Lower lobe of right lung (tissue), 2 donors: ENCODE data around the gene PIERCE2. TPM values are rescaled to one million over a fixed set of nuclear protein-coding genes. Genes with fewer than 3 reads are reported as not detected.
"Not testable (repeated sequence)": the region's sequence is repeated elsewhere in the genome, so short reads cannot be mapped to it uniquely, and the experiment has no call there.

Experiments used
- ATAC-seq, 2 donors: fragments of 200-7000 bp; cut with Tn5 transposase; one replicate each; pipeline ENCODE4 v1.9.1; 2020 to 2022; ENCODE audit warnings: mild to moderate bottlenecking in 2 of 2, moderate library complexity in 2 of 2
- DNase-seq: peaks from one replicate; pipeline ENCODE4 v3.0.0-alpha.2; 2020
- H3K27ac ChIP-seq: fragments of 200-600 bp; one replicate; pipeline ENCODE4 v1.8.0; 2022
- H3K27me3 ChIP-seq: fragments of 200-600 bp; one replicate; pipeline ENCODE4 v1.8.0; 2022; ENCODE audit warnings: low read depth
- H3K36me3 ChIP-seq: fragments of 200-600 bp; one replicate; pipeline ENCODE4 v1.8.0; 2022; ENCODE audit warnings: mild to moderate bottlenecking
- H3K4me1 ChIP-seq: fragments of 200-600 bp; one replicate; pipeline ENCODE4 v1.8.0; 2022
- H3K4me3 ChIP-seq: fragments of 200-600 bp; one replicate; pipeline ENCODE4 v1.8.0; 2022; ENCODE audit warnings: mild to moderate bottlenecking
- H3K9me3 ChIP-seq: fragments of 200-600 bp; one replicate; pipeline ENCODE4 v1.8.0; 2022
- intact Hi-C: fragments of 100-400 bp; cut with DNase I; formaldehyde crosslinking; loops from one replicate; pipeline ENCODE4 v1.11.0; 2022
- total RNA-seq: library from RNA; stranded (reverse); fragmentation: NEBNext Ultra II Directional; extraction: Animal tissue kit (Norgen Biotek cat#: 25700); gene quantifications from one replicate; pipeline ENCODE4 v1.2.1, GENCODE V29; 2021
- TF ChIP-seq, protein P1 (sequence below): fragments of 200-600 bp; IDR thresholded peaks from one replicate; pipeline ENCODE4 v1.8.0; 2022; ENCODE audit warnings: antibody characterized with exemption, mild to moderate bottlenecking
- donor health status: DM: no; HTN: yes; CAD: no; lungs with severe emphysema.

PIERCE2 gene
- total RNA-seq, 1 donor from 2014 or later: 2.7 TPM

DNA sequence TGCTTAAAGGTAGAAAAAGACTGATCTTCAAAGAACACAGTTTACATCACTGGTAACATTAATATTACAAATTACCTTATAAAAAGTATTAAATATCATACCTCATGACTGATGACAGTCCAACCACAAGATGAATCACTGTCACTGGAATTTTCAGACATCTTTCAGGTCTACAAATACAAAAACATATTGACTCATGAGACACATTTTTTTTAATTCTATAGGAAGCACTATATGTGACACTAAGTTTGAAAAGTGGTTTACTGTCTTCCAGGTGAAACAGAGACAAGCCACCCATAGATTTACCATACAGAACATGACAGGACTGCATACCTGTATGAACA lies 19.1 kb upstream of the PIERCE2 start:
- TF ChIP-seq, protein P1, sequence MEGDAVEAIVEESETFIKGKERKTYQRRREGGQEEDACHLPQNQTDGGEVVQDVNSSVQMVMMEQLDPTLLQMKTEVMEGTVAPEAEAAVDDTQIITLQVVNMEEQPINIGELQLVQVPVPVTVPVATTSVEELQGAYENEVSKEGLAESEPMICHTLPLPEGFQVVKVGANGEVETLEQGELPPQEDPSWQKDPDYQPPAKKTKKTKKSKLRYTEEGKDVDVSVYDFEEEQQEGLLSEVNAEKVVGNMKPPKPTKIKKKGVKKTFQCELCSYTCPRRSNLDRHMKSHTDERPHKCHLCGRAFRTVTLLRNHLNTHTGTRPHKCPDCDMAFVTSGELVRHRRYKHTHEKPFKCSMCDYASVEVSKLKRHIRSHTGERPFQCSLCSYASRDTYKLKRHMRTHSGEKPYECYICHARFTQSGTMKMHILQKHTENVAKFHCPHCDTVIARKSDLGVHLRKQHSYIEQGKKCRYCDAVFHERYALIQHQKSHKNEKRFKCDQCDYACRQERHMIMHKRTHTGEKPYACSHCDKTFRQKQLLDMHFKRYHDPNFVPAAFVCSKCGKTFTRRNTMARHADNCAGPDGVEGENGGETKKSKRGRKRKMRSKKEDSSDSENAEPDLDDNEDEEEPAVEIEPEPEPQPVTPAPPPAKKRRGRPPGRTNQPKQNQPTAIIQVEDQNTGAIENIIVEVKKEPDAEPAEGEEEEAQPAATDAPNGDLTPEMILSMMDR: no peak
- Histone ChIP-seq H3K27ac (no peak overlapping the region), H3K36me3 (peaks cover 40% of the 10 kb centered on the region), H3K27me3 (no peaks in the 10 kb centered on the region), H3K9me3 (no peaks in the 10 kb centered on the region), H3K4me3 (no peak overlapping the region), H3K4me1 (peaks cover 5% of the 10 kb centered on the region)
- intact Hi-C loops: no loop called here
- ATAC-seq (no peak), DNase-seq (no peak)

DNA sequence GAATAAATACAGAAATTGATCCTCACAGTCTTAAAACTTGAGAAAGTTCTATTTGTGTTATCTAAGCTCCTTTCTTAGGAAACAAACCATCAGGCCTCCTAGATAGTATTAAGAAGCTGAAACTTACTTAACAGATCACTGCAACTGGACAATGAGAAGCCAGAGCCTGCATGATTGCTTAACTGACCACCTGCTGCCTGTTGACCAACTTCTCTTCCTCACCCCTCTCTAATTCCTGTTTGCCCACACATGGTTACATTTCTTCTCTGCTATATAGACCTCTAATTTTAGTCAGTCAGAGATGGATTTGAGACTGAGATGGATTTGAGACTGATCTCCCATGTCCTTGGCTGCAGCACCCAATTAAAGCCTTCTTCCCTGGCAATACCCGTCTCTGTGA lies 13.6 kb upstream of the PIERCE2 start:
- Histone ChIP-seq H3K4me1 (peaks cover 13% of the 10 kb centered on the region), H3K4me3 (no peak overlapping the region), H3K36me3 (no peaks in the 10 kb centered on the region), H3K9me3 (no peaks in the 10 kb centered on the region), H3K27me3 (no peaks in the 10 kb centered on the region), H3K27ac (no peak overlapping the region)
- ATAC-seq (peak; percentile 43 to 54), DNase-seq (no peak)
- intact Hi-C loops: no loop called here
- TF ChIP-seq, protein P1: no peak

DNA sequence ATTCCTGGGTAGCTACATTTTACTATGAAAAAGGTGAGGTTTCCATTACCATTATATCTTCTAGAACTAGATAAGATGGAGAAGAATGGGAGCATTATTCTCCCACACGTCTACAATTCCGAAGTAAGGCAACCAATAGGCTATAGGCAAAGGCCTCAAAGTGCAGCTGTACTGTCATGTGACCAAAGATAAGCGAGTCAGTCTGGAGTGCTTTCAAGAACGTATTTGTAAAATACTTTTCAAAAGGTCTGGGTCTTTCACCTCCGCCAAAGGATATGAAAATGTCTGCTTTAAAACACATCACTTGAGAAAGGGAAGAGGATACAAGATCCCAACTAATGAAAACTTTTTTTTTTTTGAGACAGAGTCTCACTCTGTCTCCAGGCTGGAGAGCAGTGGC lies 10.1 kb upstream of the PIERCE2 start:
- TF ChIP-seq, protein P1: no peak
- DNase-seq (no peak), ATAC-seq (no peak)
- Histone ChIP-seq H3K4me3 (no peak overlapping the region), H3K27me3 (no peaks in the 10 kb centered on the region), H3K27ac (no peak overlapping the region), H3K9me3 (no peaks in the 10 kb centered on the region), H3K36me3 (no peaks in the 10 kb centered on the region), H3K4me1 (peaks cover 30% of the 10 kb centered on the region)
- intact Hi-C loops: no loop called here

DNA sequence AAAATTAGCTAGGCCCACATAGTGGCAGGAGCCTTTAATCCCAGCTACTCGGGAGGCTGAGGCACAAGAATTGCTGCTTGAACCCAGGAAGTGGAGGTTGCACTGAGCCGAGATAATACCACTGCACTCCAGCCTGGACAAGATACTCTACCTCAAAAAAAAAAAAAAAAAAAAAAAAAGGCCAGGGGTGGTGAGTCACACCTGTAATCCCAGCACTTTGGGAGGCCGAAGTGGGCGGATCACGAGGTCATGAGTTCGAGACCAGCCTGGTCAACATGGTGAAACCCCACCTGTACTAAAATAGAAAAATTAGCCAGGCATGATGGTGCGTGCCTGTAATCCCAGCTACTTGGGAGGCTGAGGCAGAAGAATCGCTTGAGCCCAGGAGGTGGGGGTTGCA lies 8.2 kb upstream of the PIERCE2 start:
- DNase-seq, H3K36me3 ChIP-seq, H3K9me3 ChIP-seq, H3K4me3 ChIP-seq, intact Hi-C loops, H3K27me3 ChIP-seq, H3K27ac ChIP-seq, ATAC-seq: not testable (repeated sequence)
- H3K4me1 ChIP-seq: peaks cover 36% of the 10 kb centered on the region

DNA sequence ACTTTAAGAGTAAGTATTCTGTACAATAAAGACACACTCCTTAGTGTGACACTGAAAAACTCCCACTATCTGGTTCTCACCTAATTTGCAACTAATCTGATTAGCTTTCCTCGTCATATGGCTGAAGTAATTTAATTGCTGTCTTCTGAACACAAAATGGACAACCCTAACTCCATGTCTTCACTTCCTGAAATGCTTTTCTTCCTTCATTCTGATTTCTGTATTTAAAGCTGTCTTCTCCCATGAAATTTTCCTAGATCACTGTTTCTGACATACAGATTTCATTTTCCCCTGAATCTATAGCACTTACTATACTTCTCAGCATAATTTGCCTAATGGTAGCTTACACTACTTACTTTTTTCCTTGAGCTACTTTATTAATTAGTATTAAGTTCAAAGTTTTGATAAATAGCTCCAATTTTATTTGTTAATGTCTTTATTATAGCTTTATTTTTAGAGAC lies 6.5 kb upstream of the PIERCE2 start:
- ATAC-seq (no peak), DNase-seq (no peak)
- Histone ChIP-seq H3K4me1 (peaks cover 53% of the 10 kb centered on the region), H3K36me3 (no peaks in the 10 kb centered on the region), H3K27me3 (no peaks in the 10 kb centered on the region), H3K4me3 (no peak overlapping the region), H3K9me3 (no peaks in the 10 kb centered on the region), H3K27ac (peak overlapping the region; percentile 9)
- TF ChIP-seq, protein P1: no peak
- intact Hi-C loops: no loop called here

DNA sequence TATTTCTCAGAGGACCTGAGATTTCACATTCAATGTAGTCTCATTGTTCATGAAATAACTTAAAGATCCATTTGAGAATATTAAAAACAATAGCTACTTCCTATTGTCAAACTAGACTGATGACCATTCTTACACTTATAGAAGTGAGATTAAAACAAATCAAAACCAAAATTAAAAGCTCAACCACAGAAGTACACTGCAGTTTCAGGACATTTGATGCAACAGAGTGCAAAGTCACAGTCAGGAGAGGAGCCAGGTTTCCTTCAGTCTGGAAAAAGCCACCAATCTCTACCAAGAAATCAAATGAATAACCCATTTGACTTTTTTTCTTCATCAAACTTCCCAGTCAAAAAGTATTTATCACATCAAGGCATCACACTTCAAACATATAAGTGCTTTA lies 5.6 kb upstream of the PIERCE2 start:
- Histone ChIP-seq H3K4me1 (peaks cover 60% of the 10 kb centered on the region), H3K36me3 (no peaks in the 10 kb centered on the region), H3K27me3 (no peaks in the 10 kb centered on the region), H3K4me3 (no peak overlapping the region), H3K27ac (peak overlapping the region; percentile 9), H3K9me3 (no peaks in the 10 kb centered on the region)
- TF ChIP-seq, protein P1: no peak
- DNase-seq (no peak), ATAC-seq (no peak)
- intact Hi-C loops: no loop called here
